HG03378 (cell line): ENCODE results near the gene FKBP14.
"Not testable (repeated sequence)": the region's sequence is repeated elsewhere in the genome, so short reads cannot be mapped to it uniquely, and the experiment has no call there.

Source experiments
- ATAC-seq: cut with Tn5 transposase; IDR thresholded peaks from one replicate; pipeline ENCODE4 v1.9.1; 2021; ENCODE audit warnings: mild to moderate bottlenecking, moderate library complexity; ENCODE audit not compliant: unreplicated experiment

The FKBP14 gene, protein sequence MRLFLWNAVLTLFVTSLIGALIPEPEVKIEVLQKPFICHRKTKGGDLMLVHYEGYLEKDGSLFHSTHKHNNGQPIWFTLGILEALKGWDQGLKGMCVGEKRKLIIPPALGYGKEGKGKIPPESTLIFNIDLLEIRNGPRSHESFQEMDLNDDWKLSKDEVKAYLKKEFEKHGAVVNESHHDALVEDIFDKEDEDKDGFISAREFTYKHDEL

DNA sequence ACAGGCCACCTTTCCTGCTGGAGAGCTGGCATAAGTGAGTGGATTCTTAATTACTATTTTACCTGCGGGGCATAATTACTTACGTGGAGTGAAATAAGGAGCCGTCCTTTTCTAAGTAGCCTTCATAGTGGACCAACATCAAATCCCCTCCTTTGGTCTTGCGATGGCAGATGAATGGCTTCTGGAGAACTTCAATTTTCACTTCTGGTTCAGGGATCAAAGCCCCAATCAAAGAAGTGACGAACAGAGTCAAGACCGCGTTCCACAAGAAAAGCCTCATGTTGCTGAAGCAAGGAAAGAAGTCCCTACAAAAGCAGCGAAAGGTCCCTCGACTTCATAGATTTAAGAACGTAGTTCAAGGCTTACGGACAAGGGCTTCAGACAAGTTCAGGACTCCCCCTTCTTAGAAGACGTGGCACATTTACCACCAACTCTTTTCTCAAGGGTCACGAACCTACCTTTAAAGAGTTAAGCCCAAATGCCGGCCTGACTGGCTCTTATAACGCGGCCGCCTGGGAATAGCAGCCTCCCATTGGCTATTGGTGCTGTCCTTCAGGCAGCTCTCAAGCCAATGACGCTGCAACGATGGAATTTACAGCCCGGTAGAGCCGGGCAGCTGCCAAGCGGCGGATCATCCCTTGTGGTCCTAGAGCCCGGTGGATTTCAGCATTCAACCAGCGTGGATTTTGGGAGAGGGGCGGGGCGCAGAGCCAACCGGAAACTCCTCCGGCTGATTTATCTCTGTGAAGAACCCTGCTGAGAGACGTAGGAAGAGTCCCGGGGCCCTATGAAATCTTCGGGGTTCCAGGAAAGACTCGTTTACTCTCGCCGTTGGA is at the start of gene FKBP14:
FKBP14 (minus strand) TSS at position 474 of the 836 bp plus-strand sequence; CDS start at position 280, 194 bp downstream.
- peak; percentile 70 for ATAC-seq

DNA sequence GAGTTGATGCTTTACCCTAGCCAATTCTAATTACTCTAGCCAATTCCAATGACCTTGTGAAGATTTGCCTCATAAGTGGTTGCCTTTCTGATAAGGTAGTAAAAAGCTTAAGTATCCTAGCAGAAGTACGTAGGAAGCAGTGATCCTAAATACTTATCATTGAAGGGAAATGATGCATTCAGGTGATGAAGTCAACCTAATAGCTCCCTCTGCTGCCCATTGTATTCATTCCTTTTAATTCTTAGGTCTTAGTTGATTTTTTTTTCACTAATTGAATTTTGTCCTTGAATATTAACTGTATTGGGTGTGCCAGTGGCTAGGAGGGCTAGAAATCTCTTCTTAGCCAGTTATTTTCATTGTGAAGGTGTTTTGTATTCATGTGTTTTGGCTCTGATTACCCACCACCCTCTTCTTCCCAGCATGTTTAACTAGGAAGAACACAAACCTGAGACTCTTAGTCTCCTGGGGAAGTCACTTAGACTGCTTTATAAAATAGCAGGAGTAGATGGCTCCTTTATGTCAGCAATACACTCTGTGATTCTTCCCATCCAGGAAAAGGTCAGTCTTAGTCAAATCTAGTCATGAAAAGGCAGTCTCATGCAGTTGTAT is 48.0 kb upstream of the FKBP14 start:
- no peak for ATAC-seq

DNA sequence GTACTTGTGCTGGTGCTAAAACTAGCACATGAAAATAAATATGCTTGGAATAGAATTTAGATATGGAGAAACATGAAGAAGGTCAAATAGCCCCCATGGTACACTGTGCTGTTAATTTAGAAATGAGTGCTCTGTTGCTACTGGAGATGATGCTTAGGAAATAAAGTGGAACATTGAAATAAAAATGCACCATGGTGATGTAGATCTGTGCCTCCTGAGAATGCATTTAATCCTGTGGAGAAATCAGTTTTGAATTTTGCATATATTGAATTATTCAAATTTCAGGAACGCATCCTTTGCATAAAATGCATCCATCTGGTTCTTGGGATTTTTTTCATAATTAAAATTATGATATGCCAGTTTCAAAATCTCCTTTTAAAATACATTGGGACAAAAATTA is 46.2 kb upstream of the FKBP14 start:
- ATAC-seq: no peak

DNA sequence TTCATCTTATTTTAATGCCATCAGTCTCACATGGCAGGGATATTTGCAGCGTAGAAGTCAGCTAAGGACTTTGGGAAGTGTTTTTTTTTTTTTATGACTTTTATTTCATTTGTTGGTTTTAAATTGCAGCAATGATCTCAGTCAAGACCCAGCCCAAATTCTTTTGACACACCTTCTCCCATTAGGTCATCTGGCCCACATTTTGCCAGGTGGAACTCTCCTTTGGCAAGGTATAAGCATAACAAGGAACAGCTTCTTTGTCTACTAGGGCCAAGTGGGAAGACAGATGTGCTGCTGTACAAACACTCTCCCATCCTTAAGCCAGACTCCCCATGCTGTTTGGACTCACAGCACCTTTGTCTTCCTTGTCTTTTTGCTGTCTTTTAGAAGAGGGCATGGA is 43.5 kb upstream of the FKBP14 start:
- no peak for ATAC-seq

DNA sequence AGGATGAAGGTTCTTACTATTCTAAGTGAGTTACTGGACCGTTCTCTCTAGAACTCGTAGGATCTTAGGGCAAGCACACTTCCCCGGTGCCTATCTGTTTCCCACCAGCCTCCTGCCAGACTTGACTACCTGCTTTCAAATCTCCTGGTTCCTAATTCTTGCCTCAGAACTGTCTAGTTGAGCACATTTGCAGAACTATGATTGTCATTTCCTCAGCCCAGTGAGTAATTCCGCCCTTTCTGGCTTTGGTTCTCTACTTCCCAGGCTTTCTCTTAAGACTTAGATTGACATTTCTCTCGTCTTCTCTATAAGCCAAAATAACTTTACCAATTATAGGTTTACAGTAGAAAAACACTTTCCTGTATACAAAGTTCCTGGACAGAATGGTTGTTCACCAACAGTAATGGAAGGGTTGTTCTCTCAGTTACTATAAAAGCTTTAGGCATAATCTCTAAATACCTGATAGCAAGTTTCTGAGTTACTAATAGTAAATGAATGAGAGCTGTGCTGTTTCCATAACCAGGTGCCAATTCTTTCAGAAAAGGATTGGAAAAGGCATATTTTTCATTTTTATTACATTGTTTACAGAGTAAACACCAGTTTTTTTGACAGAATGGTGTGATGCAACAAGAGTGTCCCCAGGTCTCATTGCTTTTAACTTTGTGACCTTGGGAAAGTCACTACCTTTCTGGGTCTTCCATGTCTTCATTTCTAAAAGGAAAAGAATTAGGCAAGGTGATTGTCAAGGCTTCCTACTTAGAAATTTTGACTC is 42.8 kb upstream of the FKBP14 start:
- ATAC-seq: no peak

DNA sequence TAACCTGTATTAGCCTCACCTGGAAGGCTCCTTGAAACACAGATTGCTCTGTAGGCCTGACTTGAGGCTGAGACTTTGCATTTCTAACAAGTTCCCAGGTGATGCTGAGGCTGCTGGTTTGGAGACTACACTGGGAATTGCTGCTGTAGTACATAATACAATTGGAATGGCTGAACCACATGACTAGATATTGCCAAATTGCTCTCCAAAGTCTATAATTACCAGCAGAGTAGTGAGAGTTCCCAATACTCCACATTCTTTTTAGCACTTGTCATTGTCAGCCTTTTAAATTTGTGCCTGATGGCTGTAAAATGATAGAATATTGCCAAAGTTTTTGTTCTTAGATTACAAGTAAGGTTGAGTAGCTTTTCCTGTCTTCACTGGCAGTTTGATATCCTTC is 41.6 kb upstream of the FKBP14 start:
- ATAC-seq: no peak

DNA sequence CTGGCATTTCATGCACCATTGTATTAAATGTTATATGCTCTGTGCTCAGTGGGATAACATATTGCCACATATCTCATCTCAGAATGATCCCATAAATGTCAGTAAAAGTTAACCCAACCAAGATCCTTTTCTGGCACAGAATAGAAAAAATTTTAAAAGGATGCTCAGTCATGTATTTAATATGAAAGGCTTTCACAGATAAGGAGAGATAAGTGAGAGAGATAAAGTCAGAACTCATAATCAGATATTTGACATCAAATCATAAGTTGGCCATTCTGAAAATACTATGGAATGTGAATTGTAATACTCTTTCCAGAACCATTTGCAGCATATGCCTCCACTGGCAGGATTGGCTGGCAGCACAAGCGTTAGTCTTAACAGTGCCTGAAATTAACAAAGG is 40.2 kb upstream of the FKBP14 start:
- ATAC-seq: no peak

DNA sequence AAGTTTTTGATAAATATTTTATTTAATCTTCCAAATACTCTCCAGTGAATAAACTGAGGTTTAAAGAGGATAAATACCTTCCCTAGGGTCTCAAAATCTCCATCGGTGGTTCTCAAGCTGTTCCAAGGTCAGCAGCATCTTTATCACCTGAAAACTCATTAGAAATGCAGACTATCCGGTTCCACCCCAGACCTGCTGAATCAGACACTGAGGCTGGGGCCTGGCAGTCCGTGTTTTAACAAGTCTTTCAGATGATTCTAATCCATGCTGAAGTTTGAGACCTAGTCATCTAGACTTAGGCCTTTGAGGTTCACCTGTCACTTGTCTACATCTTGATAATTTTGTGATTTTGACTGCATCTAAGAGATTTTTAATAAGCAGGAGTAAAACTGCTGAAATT is 39.2 kb upstream of the FKBP14 start:
- ATAC-seq: no peak

DNA sequence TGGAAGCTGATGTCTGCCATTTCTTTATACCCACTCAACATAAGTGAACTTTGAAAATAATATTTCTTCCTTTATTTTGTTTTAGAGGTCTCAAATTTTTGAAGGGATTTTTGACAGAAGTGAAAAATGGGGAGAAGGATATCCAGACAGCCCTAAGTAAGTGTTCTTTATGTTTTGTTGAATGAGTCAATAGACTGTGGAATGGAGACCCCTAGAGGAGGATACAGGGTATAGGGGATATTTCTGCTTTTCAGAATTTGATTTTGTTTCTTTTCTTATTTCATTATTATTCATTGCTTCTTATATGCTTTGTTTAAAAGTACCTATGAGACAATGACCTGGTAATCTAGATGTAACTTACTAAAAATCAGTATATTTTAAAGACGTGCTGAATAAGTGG is 36.1 kb upstream of the FKBP14 start:
- peak; percentile 75 for ATAC-seq

DNA sequence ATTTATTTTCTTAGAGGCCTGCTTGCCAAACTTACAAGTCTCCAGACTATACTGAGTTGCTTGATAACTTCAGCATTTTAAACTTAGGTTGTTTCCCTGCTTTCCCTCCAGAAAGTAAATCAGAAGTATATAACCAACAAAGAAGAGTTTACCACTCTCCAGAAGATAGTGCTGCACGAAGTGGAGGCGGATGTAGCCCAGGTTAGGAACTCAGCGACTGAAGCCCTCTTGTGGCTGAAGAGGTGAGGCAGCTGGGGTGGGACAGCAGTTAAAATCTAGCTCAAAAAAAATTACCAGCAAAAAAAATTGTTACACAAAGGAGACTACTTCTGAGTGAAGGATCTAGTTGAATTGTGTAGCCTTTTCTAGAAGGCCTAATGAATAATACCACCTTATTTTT is 35.3 kb upstream of the FKBP14 start:
- not testable (repeated sequence) for ATAC-seq

DNA sequence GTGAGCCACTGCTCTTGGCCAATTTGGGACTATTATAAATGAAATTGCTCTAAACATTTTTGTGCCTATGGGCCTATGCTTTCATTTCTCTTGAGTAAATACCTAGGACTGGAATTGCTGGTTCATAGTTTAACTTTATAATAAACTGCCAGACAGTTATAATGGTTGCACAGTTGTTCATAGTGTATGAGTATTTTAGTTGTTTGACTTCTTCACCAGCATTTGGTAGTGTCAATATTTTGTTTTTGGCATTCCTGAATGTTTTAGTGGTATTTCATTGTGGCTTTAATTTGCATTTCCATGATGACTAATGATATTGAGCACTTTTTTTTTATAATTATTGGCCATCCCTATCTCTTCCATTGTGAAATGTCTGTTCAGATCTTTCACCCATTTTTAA is 31.2 kb upstream of the FKBP14 start:
- ATAC-seq: no peak

DNA sequence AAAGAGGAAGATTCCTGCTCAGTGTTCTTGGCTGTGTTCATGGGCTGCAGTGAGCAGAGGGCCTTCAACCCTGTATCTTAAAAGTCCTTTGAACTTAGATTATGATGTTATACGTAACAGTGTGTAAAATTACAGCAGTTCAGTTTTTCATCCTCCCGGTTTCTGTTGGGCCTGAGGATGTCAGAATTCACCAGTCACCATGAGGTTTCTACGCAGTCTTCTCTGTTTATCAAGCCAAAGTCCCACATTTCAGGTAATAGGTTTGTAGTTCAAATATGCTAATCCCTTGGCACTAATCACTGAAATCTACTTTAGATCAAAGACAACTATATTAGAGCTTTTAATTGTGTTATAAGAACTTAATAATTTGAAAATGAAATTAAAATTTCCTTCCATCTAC is 26.6 kb upstream of the FKBP14 start:
- ATAC-seq: no peak

DNA sequence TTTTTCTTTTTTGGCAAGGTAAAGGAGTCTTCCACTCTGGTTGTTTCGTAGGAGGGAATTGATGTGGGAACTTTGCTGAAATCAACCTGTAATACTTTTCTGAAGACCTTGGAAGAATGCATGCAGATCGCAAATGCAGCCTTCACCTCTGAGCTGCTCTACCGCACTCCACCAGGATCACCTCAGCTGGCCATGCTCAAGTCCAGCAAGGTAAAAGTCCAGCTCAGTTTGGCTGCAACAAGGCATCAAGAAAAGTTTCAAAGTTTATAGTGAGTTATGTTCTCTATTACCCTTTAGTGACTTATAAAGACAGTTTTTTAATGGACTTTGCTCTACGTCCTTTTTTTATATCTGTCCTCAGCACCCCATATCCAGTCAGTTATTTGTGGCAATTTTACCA is 22.7 kb upstream of the FKBP14 start:
- ATAC-seq: no peak

DNA sequence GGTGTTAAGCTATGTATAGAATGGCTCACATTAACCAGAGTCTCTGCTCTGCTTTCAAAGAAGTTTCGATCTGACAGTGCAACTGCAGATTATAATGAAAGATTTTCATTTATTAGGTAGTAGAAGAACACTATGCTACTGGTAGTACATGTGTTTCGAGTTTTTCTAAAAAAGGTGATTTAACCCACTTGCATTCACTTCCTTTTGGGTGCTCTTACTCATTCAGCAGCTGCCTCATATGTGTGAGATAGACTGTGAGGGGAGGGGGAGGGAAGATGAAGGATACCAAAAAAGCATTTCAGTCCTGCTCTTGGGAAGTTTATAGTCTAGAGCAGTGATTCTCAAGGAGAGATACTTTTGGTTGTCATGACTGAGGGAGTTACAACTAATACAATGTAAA is 22.1 kb upstream of the FKBP14 start:
- no peak for ATAC-seq

DNA sequence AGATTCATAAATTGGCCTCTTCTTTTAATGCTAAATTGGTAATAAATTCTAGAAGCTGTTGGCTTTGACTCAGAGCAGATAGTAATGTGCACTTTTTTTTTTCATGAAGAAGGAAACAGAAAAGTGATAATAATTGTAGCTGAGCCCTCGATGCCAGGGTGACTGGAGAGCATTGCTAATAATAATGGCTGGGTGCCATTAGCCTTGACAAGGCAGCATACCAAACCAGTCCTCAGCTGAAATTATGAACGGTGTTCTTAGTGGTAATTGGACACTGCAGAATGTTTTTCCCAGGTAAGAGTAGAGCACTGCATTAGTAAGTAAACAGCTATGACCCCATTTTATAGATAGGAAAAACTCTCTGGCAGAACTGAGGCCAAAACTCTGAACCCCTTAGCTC is 20.6 kb upstream of the FKBP14 start:
- no peak for ATAC-seq

DNA sequence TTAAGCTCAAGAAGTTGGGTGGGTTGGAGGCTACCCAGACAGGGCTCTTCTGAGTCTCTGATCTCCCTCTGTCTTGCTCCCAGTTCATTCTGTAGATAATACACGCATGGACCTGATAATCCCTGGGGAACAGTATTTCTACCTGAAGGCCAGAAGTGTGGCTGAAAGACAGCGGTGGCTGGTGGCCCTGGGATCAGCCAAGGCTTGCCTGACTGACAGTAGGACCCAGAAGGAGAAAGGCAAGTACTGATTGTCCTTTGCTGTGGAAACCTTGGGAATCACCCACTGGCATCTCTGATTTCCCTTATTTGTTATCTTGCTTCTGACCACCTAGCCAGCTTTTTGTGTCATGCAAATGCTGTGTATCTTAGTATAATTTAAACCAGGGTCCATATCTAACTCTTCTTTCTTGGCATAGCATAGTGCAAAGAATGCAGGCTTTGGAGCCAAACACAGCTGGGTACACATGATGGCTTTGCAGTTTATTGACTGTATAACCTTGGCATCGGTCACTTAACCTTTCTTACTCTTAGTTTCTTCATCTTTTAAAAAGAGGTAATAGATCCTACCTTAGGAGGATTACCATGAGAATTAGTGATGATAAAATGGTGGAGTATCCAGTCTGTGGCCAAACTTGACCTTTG is 19.7 kb upstream of the FKBP14 start:
- no peak for ATAC-seq

DNA sequence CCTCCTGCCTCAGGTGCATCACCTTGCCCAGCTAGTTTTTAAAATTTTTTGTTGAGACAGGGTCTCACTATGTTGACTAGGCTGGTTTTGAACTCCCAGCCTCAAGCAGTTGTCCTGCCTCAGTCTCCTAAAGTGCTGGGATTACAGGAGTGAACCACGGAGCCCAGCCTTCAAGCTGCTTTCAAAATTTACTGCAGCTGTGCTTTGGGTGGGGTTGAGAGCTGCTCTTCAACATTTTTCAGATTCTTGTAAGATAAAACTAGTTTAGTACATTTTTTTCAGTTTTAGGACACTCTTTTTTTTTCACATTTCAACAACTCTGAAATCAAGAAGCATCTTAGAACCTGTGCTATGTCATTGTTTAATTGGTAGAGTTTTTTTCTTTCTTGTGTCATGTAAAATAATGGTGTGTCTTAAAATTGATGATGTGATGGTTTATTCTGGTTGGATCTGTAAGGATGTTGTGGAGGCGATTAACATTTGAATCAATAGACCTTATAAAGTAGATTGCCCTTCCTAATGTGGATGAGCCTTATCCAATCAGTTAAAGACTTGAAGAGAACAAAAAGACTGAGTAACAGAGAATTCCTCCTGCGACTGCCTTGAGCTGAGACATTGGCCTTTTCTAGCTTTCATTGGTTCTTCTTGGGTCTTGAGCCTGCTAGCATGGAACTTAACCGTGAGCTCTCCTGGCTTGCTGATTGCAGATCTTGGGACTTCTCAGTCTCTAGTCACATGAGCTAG is 15.2 kb upstream of the FKBP14 start:
- ATAC-seq: no peak

DNA sequence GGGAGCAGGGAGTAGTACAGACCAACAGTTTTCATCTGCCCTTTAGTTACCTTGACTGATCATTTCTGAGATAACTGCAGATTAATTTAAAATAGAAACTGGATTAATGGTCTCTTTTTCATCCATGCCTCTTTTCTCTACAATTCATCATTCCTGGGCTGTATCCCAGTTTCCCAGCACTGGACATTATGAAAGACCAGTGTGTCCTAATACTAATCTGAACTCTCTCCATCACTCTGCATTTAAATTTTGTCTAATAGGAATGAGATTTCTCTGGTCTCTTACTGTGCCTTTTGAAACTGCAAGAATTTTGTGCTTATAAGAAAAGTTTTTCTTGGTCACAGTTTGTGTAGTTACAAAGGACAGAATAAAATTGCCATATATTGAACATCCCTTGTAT is 14.4 kb upstream of the FKBP14 start:
- no peak for ATAC-seq

DNA sequence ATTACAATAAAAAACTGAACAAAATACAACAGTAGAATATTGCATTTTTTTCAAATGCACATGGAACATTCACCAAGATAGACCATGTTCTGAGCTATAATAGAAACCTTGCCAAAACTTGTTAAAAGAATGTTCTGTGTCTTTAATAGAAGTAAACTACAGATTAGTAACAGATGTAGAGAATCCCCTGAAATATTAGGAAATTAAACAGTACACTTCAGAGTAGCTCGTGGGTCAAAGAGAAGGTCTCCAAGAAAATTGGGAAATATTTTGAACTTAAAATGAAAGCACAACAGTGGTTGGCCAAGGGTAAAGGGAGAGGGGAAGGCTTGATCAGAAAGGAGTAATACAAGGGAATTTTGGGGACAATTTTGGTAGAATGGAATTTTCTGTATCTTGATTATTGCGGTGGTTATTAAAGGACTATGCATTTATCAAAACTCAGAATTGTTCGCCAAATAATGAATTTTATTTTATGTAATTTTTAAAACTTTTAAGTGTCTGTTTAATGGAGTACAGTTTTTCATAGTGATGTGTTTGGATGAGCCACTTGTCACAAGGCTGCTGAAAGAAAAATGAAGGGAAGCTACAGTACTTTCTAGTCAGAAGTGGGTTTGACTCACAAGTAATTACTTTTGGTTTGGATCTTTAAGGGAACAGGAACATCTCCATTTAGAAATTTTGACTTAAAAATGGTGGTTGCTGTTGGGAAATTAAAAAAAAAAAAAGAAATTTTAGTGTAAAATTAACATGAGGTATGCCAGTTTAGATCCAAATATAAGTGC is 11.9 kb upstream of the FKBP14 start:
- no peak for ATAC-seq
